Medulla oblongata (tissue), 1 donor: ENCODE results near the gene RPL19.
A peak's percentile ranks its signal among the peaks of the same experiment; 100 is the strongest.

Experiments used
- DNase-seq: peaks from one replicate; pipeline ENCODE4 v3.0.0-alpha.2; 2015; ENCODE audit errors: extremely low spot score

RPL19 gene

GRCh38 chr17:39197380-39198185 lies 2.5 kb upstream of the RPL19 start, which contains the start of gene CACNB1:
Gene CACNB1, minus strand, starts transcription at chr17:39197669. Its CDS starts 174 bp downstream, at chr17:39197495.
- peak; percentile 56 for DNase-seq

- DNase-seq = peak; percentile 37
Measured at GRCh38 chr17:39198186-39198566, 1.9 kb upstream of the RPL19 start.

GRCh38 chr17:39199820-39200069 lies 338 bp upstream of the RPL19 start:
- DNase-seq = peak; percentile 98

- no peak for DNase-seq
Measured at GRCh38 chr17:39200957-39201510, 951 bp downstream of the RPL19 start.

- no peak for DNase-seq
Measured at GRCh38 chr17:39204245-39204644, 4.2 kb downstream of the RPL19 start.

- no peak for DNase-seq
Measured at GRCh38 chr17:39205112-39205526, 5.0 kb downstream of the RPL19 start.

- DNase-seq = no peak
Measured at GRCh38 chr17:39208136-39208535, 8.1 kb downstream of the RPL19 start.

- no peak for DNase-seq
Measured at GRCh38 chr17:39208893-39209292, 8.8 kb downstream of the RPL19 start.

GRCh38 chr17:39209317-39210092 lies 9.4 kb downstream of the RPL19 start:
- peak; percentile 27 for DNase-seq

GRCh38 chr17:39210093-39210434 lies 10.0 kb downstream of the RPL19 start:
- DNase-seq = no peak

- no peak for DNase-seq
Measured at GRCh38 chr17:39212195-39212810, 12.2 kb downstream of the RPL19 start.

GRCh38 chr17:39212841-39213480 lies 12.9 kb downstream of the RPL19 start:
- DNase-seq = no peak

GRCh38 chr17:39213852-39214251 lies 13.8 kb downstream of the RPL19 start:
- DNase-seq = no peak

GRCh38 chr17:39217734-39218369 lies 17.8 kb downstream of the RPL19 start:
- DNase-seq = no peak

GRCh38 chr17:39218906-39219305 lies 18.8 kb downstream of the RPL19 start:
- no peak for DNase-seq

- peak; percentile 74 for DNase-seq
Measured at GRCh38 chr17:39219647-39220154, 19.6 kb downstream of the RPL19 start.

- DNase-seq = no peak
Measured at GRCh38 chr17:39221572-39221971, 21.5 kb downstream of the RPL19 start.

GRCh38 chr17:39222151-39222550 lies 22.1 kb downstream of the RPL19 start:
- no peak for DNase-seq

GRCh38 chr17:39222866-39223834 lies 23.1 kb downstream of the RPL19 start:
- no peak for DNase-seq
